Endodermal cell (in vitro differentiated cells): ENCODE results near the gene CCDC177. TPM values are rescaled to one million over a fixed set of nuclear protein-coding genes. Genes with fewer than 3 reads are reported as not detected.

Experiments
- DNase-seq: peaks from one replicate; pipeline ENCODE4 v3.0.0-alpha.2; 2017
- H3K27ac ChIP-seq: 2 replicates; pipeline ENCODE4 v1.5.1; 2013; ENCODE audit warnings: mild to moderate bottlenecking, low read depth, low read length, moderate library complexity
- H3K27me3 ChIP-seq: 2 replicates; pipeline ENCODE4 v1.6.1; 2013; ENCODE audit warnings: mild to moderate bottlenecking, low read length, moderate library complexity; ENCODE audit not compliant: insufficient read depth, control insufficient read depth, poor library complexity, severe bottlenecking
- H3K36me3 ChIP-seq: 2 replicates; pipeline ENCODE4 v1.7.0; 2013; ENCODE audit warnings: mild to moderate bottlenecking, low read length, moderate library complexity; ENCODE audit not compliant: control insufficient read depth, insufficient read depth
- H3K4me1 ChIP-seq: one replicate; pipeline ENCODE4 v1.7.0; 2013; ENCODE audit warnings: low read length; ENCODE audit not compliant: control insufficient read depth, insufficient read depth
- H3K4me3 ChIP-seq: 2 replicates; pipeline ENCODE4 v1.5.1; 2013; ENCODE audit warnings: mild to moderate bottlenecking, low read length, moderate library complexity
- H3K9ac ChIP-seq: 2 replicates; pipeline ENCODE4 v1.6.1; 2013; ENCODE audit warnings: mild to moderate bottlenecking, low read length, moderate library complexity; ENCODE audit not compliant: poor library complexity, severe bottlenecking; ENCODE audit errors: extremely low read depth
- H3K9me3 ChIP-seq: 2 replicates; pipeline ENCODE4 v1.6.1; 2013; ENCODE audit warnings: mild to moderate bottlenecking, low read length, moderate library complexity; ENCODE audit not compliant: control insufficient read depth
- H3K27ac Mint-ChIP-seq: 2 replicates; pipeline ENCODE4 v1.8.0; 2020; ENCODE audit warnings: mixed read lengths
- H3K27me3 Mint-ChIP-seq: 2 replicates; pipeline ENCODE4 v1.8.0; 2021; ENCODE audit warnings: mild to moderate bottlenecking, mixed read lengths; ENCODE audit not compliant: insufficient read depth
- H3K36me3 Mint-ChIP-seq: 2 replicates; pipeline ENCODE4 v1.8.0; 2020; ENCODE audit warnings: low read depth, mixed read lengths
- H3K4me1 Mint-ChIP-seq: 2 replicates; pipeline ENCODE4 v1.8.0; 2020; ENCODE audit warnings: mixed read lengths
- H3K4me3 Mint-ChIP-seq: 2 replicates; pipeline ENCODE4 v1.8.0; 2020; ENCODE audit warnings: mild to moderate bottlenecking, moderate library complexity, mixed read lengths
- H3K9me3 Mint-ChIP-seq: 2 replicates; pipeline ENCODE4 v1.8.0; 2020; ENCODE audit warnings: mild to moderate bottlenecking, mixed read lengths
- WGBS, 2 experiments: methylation state at CpG; one replicate each; pipeline versions ENCODE4 v1.1.5 to v1.1.7; 2013; ENCODE audit warnings: missing lambda C conversion rate in 2 of 2, mixed read lengths in 1 of 2; ENCODE audit not compliant: insufficient coverage in 1 of 2, insufficient read length in 1 of 2; 5-methylcytosine and 5-hydroxymethylcytosine counted together
- total RNA-seq, 2 donors: library from RNA; stranded (reverse); fragmentation: NEBNext Ultra II Directional in 1 of 2; extraction: Animal tissue kit (Norgen Biotek cat#: 25700) in 1 of 2; gene quantifications; 2 replicates in 1 of 2; 3 replicates in 1 of 2; pipeline ENCODE4 v1.2.1, GENCODE V29; 2021
- TF ChIP-seq, protein P1 (sequence below): fragments of 200-600 bp; sonication (generic); conservative IDR thresholded peaks from 2 replicates; pipeline ENCODE4 v1.5.0; 2021; ENCODE audit warnings: antibody characterized with exemption, mild to moderate bottlenecking

Gene CCDC177
- total RNA-seq, 2 donors from 2014 or later = 4.0 to 5.8 TPM

DNA sequence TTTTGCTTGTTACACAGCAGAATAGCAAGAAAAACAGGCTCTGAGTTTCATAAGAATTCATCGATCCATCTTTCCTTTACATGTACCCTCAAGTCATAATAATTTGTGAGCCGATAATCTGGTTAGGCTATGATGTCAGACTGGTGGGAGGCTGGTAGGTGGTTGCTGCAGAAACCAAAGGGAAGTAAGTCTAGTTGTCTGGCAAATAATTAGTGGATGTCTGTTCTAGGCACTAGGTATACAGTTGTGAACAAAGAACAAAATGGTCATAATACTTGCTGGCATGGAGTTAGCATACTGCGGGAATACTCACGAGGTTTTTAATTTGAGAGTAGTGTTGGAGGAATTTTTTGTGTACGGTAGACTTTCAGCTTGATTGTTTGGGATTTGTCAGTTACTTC, 45.5 kb upstream of the CCDC177 start:
- DNase-seq = no peak
- H3K27ac Mint-ChIP-seq = no peak overlapping the region
- Histone ChIP-seq H3K4me3 (no peak overlapping the region), H3K27ac (no peak overlapping the region), H3K9ac (no peak overlapping the region), H3K27me3 (no peaks in the 10 kb centered on the region), H3K9me3 (no peaks in the 10 kb centered on the region), H3K4me1 (peaks cover 7% of the 10 kb centered on the region), H3K36me3 (no peaks in the 10 kb centered on the region)
- whole genome bisulfite sequencing, 2 experiments = 97 to 100% methylated on average over 5 of the region's 5 CpGs
- TF ChIP-seq, protein P1, sequence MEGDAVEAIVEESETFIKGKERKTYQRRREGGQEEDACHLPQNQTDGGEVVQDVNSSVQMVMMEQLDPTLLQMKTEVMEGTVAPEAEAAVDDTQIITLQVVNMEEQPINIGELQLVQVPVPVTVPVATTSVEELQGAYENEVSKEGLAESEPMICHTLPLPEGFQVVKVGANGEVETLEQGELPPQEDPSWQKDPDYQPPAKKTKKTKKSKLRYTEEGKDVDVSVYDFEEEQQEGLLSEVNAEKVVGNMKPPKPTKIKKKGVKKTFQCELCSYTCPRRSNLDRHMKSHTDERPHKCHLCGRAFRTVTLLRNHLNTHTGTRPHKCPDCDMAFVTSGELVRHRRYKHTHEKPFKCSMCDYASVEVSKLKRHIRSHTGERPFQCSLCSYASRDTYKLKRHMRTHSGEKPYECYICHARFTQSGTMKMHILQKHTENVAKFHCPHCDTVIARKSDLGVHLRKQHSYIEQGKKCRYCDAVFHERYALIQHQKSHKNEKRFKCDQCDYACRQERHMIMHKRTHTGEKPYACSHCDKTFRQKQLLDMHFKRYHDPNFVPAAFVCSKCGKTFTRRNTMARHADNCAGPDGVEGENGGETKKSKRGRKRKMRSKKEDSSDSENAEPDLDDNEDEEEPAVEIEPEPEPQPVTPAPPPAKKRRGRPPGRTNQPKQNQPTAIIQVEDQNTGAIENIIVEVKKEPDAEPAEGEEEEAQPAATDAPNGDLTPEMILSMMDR = no peak
- no peaks in the 10 kb centered on the region for H3K9me3 Mint-ChIP-seq
- H3K4me1 Mint-ChIP-seq = peaks cover 21% of the 10 kb centered on the region
- H3K4me3 Mint-ChIP-seq = no peak overlapping the region
- no peaks in the 10 kb centered on the region for H3K27me3 Mint-ChIP-seq
- peaks cover 2% of the 10 kb centered on the region for H3K36me3 Mint-ChIP-seq

DNA sequence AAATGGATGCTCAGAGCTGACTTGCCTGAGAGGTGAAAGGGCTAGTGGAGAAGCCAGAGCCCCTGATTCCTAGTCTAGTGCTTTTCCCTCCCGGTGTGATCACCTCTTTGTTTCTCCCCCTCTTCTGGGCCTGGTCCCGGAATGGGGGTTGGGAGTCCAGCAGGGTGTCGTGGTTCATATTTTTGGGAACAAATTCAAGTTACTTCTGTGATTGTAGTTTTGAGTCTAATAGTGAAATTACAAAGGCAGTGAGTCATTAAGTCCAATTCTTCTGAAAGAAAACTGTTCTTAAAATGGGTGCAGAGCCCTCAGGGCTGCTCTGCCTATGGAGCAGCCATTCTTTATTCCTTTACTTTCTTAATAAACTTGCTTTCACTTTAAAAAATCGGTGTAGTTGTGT, 44.3 kb upstream of the CCDC177 start:
- WGBS, 2 experiments = 93 to 100% methylated on average over 1 to 4 of the region's 4 CpGs
- H3K9me3 ChIP-seq = no peaks in the 10 kb centered on the region
- TF ChIP-seq, protein P1 = no peak
- no peak overlapping the region for H3K4me3 Mint-ChIP-seq
- no peak overlapping the region for H3K4me3 ChIP-seq
- H3K9me3 Mint-ChIP-seq = no peaks in the 10 kb centered on the region
- peaks cover 2% of the 10 kb centered on the region for H3K36me3 Mint-ChIP-seq
- no peaks in the 10 kb centered on the region for H3K27me3 ChIP-seq
- no peaks in the 10 kb centered on the region for H3K27me3 Mint-ChIP-seq
- no peak overlapping the region for H3K9ac ChIP-seq
- H3K27ac Mint-ChIP-seq = no peak overlapping the region
- no peaks in the 10 kb centered on the region for H3K36me3 ChIP-seq
- no peak for DNase-seq
- H3K4me1 Mint-ChIP-seq = peaks cover 17% of the 10 kb centered on the region
- peaks cover 4% of the 10 kb centered on the region for H3K4me1 ChIP-seq
- no peak overlapping the region for H3K27ac ChIP-seq

DNA sequence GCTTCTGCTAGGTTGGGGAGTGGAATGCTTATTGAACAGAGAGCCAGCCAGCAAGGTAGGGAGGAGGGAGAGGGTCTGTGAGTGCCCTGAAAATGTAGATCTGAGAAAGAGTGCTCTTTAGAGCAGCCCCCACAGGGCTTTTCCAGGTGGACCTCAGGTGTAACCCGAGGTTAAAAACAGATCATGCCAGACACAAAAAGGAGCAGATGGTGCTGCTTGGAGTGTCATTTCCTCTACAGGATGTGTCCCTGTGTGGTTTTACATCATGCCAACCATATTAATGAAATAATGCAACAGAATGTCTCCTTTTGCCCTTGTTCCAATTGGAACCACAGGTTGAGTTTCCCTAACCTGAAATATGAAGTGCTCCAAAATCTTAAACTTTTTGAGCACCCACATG, 43.1 kb upstream of the CCDC177 start:
- no peaks in the 10 kb centered on the region for H3K27me3 Mint-ChIP-seq
- H3K4me3 Mint-ChIP-seq = no peak overlapping the region
- H3K36me3 ChIP-seq = no peaks in the 10 kb centered on the region
- TF ChIP-seq, protein P1 = no peak
- peaks cover 27% of the 10 kb centered on the region for H3K4me1 Mint-ChIP-seq
- no peaks in the 10 kb centered on the region for H3K27me3 ChIP-seq
- no peaks in the 10 kb centered on the region for H3K9me3 ChIP-seq
- 89 to 100% methylated on average over 1 of the region's 1 CpG for WGBS, 2 experiments
- no peak overlapping the region for H3K27ac Mint-ChIP-seq
- H3K9ac ChIP-seq = no peak overlapping the region
- no peak overlapping the region for H3K4me3 ChIP-seq
- H3K36me3 Mint-ChIP-seq = peaks cover 2% of the 10 kb centered on the region
- peaks cover 14% of the 10 kb centered on the region for H3K4me1 ChIP-seq
- H3K27ac ChIP-seq = no peak overlapping the region
- no peak for DNase-seq
- no peaks in the 10 kb centered on the region for H3K9me3 Mint-ChIP-seq
